H9 (cell line): ENCODE measurements around the gene ZBTB22. TPM values are rescaled to one million over a fixed set of nuclear protein-coding genes. Genes with fewer than 3 reads are reported as not detected.
A peak's percentile ranks its signal among the peaks of the same experiment; 100 is the strongest.

Source experiments
- DNase-seq: peaks from one replicate; pipeline ENCODE4 v3.0.0-alpha.2; 2017
- H2AFZ ChIP-seq: one replicate; pipeline ENCODE4 v1.6.1; 2013; ENCODE audit warnings: mild to moderate bottlenecking, low read length, control low read depth, moderate library complexity
- H2AK5ac ChIP-seq: 2 replicates; pipeline ENCODE4 v1.6.1; 2013; ENCODE audit warnings: low read length, control low read depth, mixed read lengths; ENCODE audit not compliant: insufficient read length
- H2BK120ac ChIP-seq: one replicate; pipeline ENCODE4 v1.6.1; 2013; ENCODE audit warnings: low read depth, mild to moderate bottlenecking, low read length, control low read depth, inconsistent platforms; ENCODE audit not compliant: poor library complexity, severe bottlenecking
- H2BK12ac ChIP-seq: 2 replicates; pipeline ENCODE4 v1.6.1; 2013; ENCODE audit warnings: low read length, control low read depth, mixed read lengths, low read depth; ENCODE audit not compliant: insufficient read length
- H2BK15ac ChIP-seq: 2 replicates; pipeline ENCODE4 v1.6.1; 2013; ENCODE audit warnings: low read depth, low read length, control low read depth
- H2BK20ac ChIP-seq: one replicate; pipeline ENCODE4 v1.6.1; 2013; ENCODE audit warnings: low read depth, mild to moderate bottlenecking, low read length, control low read depth, inconsistent platforms; ENCODE audit not compliant: poor library complexity, severe bottlenecking
- H2BK5ac ChIP-seq: 2 replicates; pipeline ENCODE4 v1.6.1; 2013; ENCODE audit warnings: low read length, control low read depth, mixed read lengths; ENCODE audit not compliant: insufficient read length
- H3K14ac ChIP-seq: 2 replicates; pipeline ENCODE4 v1.6.1; 2013; ENCODE audit warnings: low read length, control low read depth; ENCODE audit not compliant: insufficient read depth
- H3K18ac ChIP-seq: 2 replicates; pipeline ENCODE4 v1.6.1; 2013; ENCODE audit warnings: low read depth, mild to moderate bottlenecking, mixed read lengths, low read length, control low read depth; ENCODE audit not compliant: insufficient read length
- H3K23ac ChIP-seq: 2 replicates; pipeline ENCODE4 v1.6.1; 2013; ENCODE audit warnings: low read length, control low read depth, mixed read lengths, low read depth; ENCODE audit not compliant: insufficient read length
- H3K23me2 ChIP-seq: 2 replicates; pipeline ENCODE4 v1.6.1; 2013; ENCODE audit warnings: low read depth, mild to moderate bottlenecking, mixed read lengths, low read length, control low read depth; ENCODE audit not compliant: insufficient read length, poor library complexity, severe bottlenecking
- H3K27ac ChIP-seq: 2 replicates; pipeline ENCODE4 v1.5.1; 2013; ENCODE audit warnings: low read length, control low read depth, mixed read lengths, low read depth; ENCODE audit not compliant: insufficient read length
- H3K27me3 ChIP-seq: 2 replicates; pipeline ENCODE4 v1.6.1; 2013; ENCODE audit warnings: low read length, control low read depth, inconsistent platforms; ENCODE audit not compliant: insufficient read depth
- H3K4ac ChIP-seq: 2 replicates; pipeline ENCODE4 v1.6.1; 2013; ENCODE audit warnings: low read depth, mild to moderate bottlenecking, control low read depth, inconsistent platforms, low read length, moderate library complexity
- H3K4me1 ChIP-seq: 2 replicates; pipeline ENCODE4 v1.6.1; 2013; ENCODE audit warnings: low read length, control low read depth, inconsistent platforms; ENCODE audit not compliant: insufficient read depth
- H3K4me2 ChIP-seq: 2 replicates; pipeline ENCODE4 v1.6.1; 2013; ENCODE audit warnings: low read length, control low read depth, mixed read lengths; ENCODE audit not compliant: insufficient read length, insufficient read depth
- H3K56ac ChIP-seq: 2 replicates; pipeline ENCODE4 v1.6.1; 2013; ENCODE audit warnings: low read depth, mild to moderate bottlenecking, mixed read lengths, low read length, control low read depth; ENCODE audit not compliant: insufficient read length
- H3K79me1 ChIP-seq: 2 replicates; pipeline ENCODE4 v1.6.1; 2013; ENCODE audit warnings: low read depth, mild to moderate bottlenecking, moderate library complexity, low read length, control low read depth, inconsistent platforms; ENCODE audit not compliant: insufficient read depth, poor library complexity, severe bottlenecking
- H3K79me2 ChIP-seq: 2 replicates; pipeline ENCODE4 v1.6.1; 2013; ENCODE audit warnings: low read length, control low read depth, inconsistent platforms; ENCODE audit not compliant: insufficient read depth
- H3K9ac ChIP-seq: 2 replicates; pipeline ENCODE4 v1.6.1; 2013; ENCODE audit warnings: low read length, control low read depth, mixed read lengths; ENCODE audit not compliant: insufficient read length; ENCODE audit errors: extremely low read depth
- H3K9me3 ChIP-seq: one replicate; pipeline ENCODE4 v1.6.1; 2013; ENCODE audit warnings: low read depth, low read length, inconsistent platforms; ENCODE audit not compliant: control insufficient read depth
- H3T11ph ChIP-seq: one replicate; pipeline ENCODE4 v1.6.1; 2013; ENCODE audit warnings: mild to moderate bottlenecking, low read length, control low read depth, inconsistent platforms
- H4K20me1 ChIP-seq: one replicate; pipeline ENCODE4 v1.6.1; 2013; ENCODE audit not compliant: control insufficient read depth, insufficient read length, insufficient read depth
- H4K5ac ChIP-seq: 2 replicates; pipeline ENCODE4 v1.6.1; 2013; ENCODE audit warnings: low read depth, mild to moderate bottlenecking, mixed read lengths, low read length, control low read depth; ENCODE audit not compliant: insufficient read length
- H4K8ac ChIP-seq: replicated peaks from 2 replicates; pipeline ENCODE4 v1.6.1; 2013; ENCODE audit warnings: low read length, control low read depth, mixed read lengths, low read depth; ENCODE audit not compliant: insufficient read length
- H4K91ac ChIP-seq: 2 replicates; pipeline ENCODE4 v1.6.1; 2013; ENCODE audit warnings: low read depth, mild to moderate bottlenecking, moderate library complexity, mixed read lengths, low read length, control low read depth; ENCODE audit not compliant: insufficient read length
- H3K27ac Mint-ChIP-seq, 3 experiments: 2 replicates in 2 of 3; 3 replicates in 1 of 3; pipeline ENCODE4 v1.8.0; 2020 to 2021; ENCODE audit warnings: mixed read lengths in 3 of 3, mild to moderate bottlenecking in 1 of 3, moderate library complexity in 1 of 3
- H3K27me3 Mint-ChIP-seq: 2 replicates; pipeline ENCODE4 v1.8.0; 2021; ENCODE audit warnings: low read depth, mild to moderate bottlenecking, moderate library complexity, mixed read lengths
- H3K36me3 Mint-ChIP-seq, 3 experiments: 2 replicates in 2 of 3; 3 replicates in 1 of 3; pipeline ENCODE4 v1.8.0; 2020 to 2021; ENCODE audit warnings: low read depth in 3 of 3, mixed read lengths in 3 of 3; ENCODE audit not compliant: insufficient read depth in 1 of 3
- H3K4me1 Mint-ChIP-seq, 2 experiments: 2 replicates each; pipeline ENCODE4 v1.8.0; 2020; ENCODE audit warnings: mixed read lengths in 2 of 2
- H3K4me3 Mint-ChIP-seq, 2 experiments: 2 replicates in 1 of 2; 3 replicates in 1 of 2; pipeline ENCODE4 v1.8.0; 2020 to 2021; ENCODE audit warnings: mild to moderate bottlenecking in 2 of 2, mixed read lengths in 2 of 2, moderate library complexity in 1 of 2
- H3K9me3 Mint-ChIP-seq, 2 experiments: 2 replicates in 1 of 2; 3 replicates in 1 of 2; pipeline ENCODE4 v1.8.0; 2020; ENCODE audit warnings: mild to moderate bottlenecking in 2 of 2, mixed read lengths in 2 of 2, moderate library complexity in 1 of 2
- WGBS: extraction: QIAGEN DNeasy Blood & Tissue Kit; methylation state at CpG from one replicate; pipeline ENCODE4 v1.1.7; 2013; ENCODE audit warnings: missing lambda C conversion rate, low lambda C conversion rate, mixed read lengths; ENCODE audit not compliant: insufficient read length; ENCODE audit errors: extremely low coverage; 5-methylcytosine and 5-hydroxymethylcytosine counted together
- total RNA-seq: library from RNA; stranded (reverse); gene quantifications from 2 replicates; pipeline ENCODE4 v1.2.1, GENCODE V29; 2021
- TF ChIP-seq, protein P1 (sequence below): fragments of 200-600 bp; sonication (generic); conservative IDR thresholded peaks from 3 replicates; pipeline ENCODE4 v1.8.0; 2021; ENCODE audit warnings: antibody characterized with exemption, mild to moderate bottlenecking

The ZBTB22 gene
- total RNA-seq, 1 experiment from 2014 or later = 8.1 TPM

DNA sequence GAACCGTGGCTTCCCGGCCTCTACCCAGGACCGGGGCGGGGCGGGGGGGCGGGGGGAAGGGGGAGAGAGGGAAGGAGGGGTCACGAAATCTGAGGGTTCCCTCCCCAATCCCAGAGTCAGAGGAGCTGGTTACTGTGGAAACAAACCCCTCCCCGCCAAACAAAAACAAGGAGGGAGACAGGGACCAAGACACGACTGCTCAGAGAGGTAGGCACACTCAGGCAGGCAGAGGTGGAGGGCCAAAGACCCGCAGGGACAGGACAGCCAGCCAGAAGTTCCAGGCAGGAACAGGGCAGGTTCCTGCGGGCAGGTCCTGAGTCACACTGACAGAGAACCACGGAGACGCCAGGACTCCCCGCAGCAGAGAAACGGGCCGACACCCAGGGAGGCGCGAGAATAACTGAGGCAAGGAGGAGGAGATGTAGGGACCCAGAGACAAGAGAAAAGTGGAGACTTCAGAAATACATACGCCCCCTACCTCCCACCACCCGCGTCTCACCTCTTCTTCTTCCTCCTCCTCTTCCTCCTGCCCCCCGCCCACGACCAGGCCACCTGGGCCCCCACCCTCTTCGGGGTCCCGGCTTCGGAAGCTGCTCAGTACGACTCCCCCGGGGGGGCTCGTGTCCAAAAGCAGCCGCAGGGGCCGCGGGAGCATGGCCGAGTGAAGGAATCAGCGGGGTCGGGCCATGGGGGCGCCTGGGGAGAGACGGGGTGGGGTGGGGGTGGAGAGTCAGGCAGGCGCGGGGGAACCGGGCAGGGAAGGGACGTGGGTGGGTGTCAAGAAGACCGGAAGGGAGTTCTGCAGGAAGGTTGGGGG is 19.4 kb downstream of the ZBTB22 start:
- H3K56ac ChIP-seq = no peak overlapping the region
- DNase-seq = peak; percentile 91
- H3K23ac ChIP-seq = no peak overlapping the region
- H3K18ac ChIP-seq = no peak overlapping the region
- H3K27ac ChIP-seq = no peak overlapping the region
- peaks cover 3% of the 10 kb centered on the region; the same call in 1 of the 2 replicates for H3K79me2 ChIP-seq
- H2AFZ ChIP-seq = no peak overlapping the region
- H3K27me3 Mint-ChIP-seq = no peaks in the 10 kb centered on the region
- no peak overlapping the region for H3T11ph ChIP-seq
- H2BK120ac ChIP-seq = no peak overlapping the region
- H3K9ac ChIP-seq = no peak overlapping the region
- H2BK15ac ChIP-seq = no peak overlapping the region
- peaks cover 22% of the 10 kb centered on the region for H3K23me2 ChIP-seq
- H3K9me3 ChIP-seq = no peaks in the 10 kb centered on the region
- WGBS = no CpG with 5 or more reads among the region's 42 CpGs
- no peak overlapping the region for H4K91ac ChIP-seq
- H4K8ac ChIP-seq = no peak overlapping the region
- peak overlapping the region; percentile 90 for H3K4me2 ChIP-seq
- H3K14ac ChIP-seq = no peak overlapping the region
- peaks cover 10 to 27% (median 25%) of the 10 kb centered on the region in 3 experiments for H3K36me3 Mint-ChIP-seq
- no peaks in the 10 kb centered on the region for H3K9me3 Mint-ChIP-seq
- H3K4ac ChIP-seq = no peak overlapping the region
- TF ChIP-seq, protein P1, sequence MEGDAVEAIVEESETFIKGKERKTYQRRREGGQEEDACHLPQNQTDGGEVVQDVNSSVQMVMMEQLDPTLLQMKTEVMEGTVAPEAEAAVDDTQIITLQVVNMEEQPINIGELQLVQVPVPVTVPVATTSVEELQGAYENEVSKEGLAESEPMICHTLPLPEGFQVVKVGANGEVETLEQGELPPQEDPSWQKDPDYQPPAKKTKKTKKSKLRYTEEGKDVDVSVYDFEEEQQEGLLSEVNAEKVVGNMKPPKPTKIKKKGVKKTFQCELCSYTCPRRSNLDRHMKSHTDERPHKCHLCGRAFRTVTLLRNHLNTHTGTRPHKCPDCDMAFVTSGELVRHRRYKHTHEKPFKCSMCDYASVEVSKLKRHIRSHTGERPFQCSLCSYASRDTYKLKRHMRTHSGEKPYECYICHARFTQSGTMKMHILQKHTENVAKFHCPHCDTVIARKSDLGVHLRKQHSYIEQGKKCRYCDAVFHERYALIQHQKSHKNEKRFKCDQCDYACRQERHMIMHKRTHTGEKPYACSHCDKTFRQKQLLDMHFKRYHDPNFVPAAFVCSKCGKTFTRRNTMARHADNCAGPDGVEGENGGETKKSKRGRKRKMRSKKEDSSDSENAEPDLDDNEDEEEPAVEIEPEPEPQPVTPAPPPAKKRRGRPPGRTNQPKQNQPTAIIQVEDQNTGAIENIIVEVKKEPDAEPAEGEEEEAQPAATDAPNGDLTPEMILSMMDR = no peak; the same call in 2 of the 3 replicates
- no peak overlapping the region for H2BK12ac ChIP-seq
- H3K27me3 ChIP-seq = no peaks in the 10 kb centered on the region
- H3K4me1 ChIP-seq = no peaks in the 10 kb centered on the region
- H3K27ac Mint-ChIP-seq = peak overlapping the region; percentile 96 to 99 (median 96); a peak in 6 of 7 replicates
- H2AK5ac ChIP-seq = no peak overlapping the region
- no peaks in the 10 kb centered on the region for H4K20me1 ChIP-seq
- no peak overlapping the region for H4K5ac ChIP-seq
- H2BK20ac ChIP-seq = no peak overlapping the region
- H3K79me1 ChIP-seq = no peaks in the 10 kb centered on the region
- H2BK5ac ChIP-seq = no peak overlapping the region
- H3K4me3 Mint-ChIP-seq = peak overlapping the region; percentile 98 to 100
- H3K4me1 Mint-ChIP-seq = peaks cover 12 to 20% of the 10 kb centered on the region in 2 experiments
